ENCODE data around the gene LILRA2.

DNA sequence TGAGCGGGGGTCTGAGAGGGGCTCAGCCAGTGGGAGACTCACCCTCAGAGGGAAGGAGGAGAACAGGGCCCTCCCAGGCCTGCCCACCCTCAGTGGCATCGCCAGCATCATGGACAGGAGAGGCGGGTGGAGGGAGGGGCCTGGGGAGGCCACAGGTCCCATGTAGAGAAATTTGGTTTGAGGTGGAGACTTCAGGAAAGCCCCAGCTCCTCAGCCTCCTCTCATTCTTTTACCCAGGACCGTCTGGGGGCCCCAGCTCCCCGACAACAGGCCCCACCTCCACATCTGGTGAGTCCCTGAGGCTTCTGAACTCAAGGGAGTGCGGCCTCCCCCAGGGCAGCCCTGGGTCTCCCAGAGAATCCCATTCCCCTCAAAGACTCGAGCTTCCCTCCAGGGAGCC is 59.8 kb downstream of the LILRA2 start:
- TF ChIP-seq, protein P1, sequence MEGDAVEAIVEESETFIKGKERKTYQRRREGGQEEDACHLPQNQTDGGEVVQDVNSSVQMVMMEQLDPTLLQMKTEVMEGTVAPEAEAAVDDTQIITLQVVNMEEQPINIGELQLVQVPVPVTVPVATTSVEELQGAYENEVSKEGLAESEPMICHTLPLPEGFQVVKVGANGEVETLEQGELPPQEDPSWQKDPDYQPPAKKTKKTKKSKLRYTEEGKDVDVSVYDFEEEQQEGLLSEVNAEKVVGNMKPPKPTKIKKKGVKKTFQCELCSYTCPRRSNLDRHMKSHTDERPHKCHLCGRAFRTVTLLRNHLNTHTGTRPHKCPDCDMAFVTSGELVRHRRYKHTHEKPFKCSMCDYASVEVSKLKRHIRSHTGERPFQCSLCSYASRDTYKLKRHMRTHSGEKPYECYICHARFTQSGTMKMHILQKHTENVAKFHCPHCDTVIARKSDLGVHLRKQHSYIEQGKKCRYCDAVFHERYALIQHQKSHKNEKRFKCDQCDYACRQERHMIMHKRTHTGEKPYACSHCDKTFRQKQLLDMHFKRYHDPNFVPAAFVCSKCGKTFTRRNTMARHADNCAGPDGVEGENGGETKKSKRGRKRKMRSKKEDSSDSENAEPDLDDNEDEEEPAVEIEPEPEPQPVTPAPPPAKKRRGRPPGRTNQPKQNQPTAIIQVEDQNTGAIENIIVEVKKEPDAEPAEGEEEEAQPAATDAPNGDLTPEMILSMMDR (IDR thresholded peaks at IDR 0.05; ENCODE audit: low read length), result no peak
- TF ChIP-seq EZH2 (IDR thresholded peaks at IDR 0.05; ENCODE audit: borderline replicate concordance, low read length), result no peak

Data from OCI-LY1 (cell line).